IMR-90 (cell line): ENCODE measurements around the gene TCEA2. TPM values are rescaled to one million over a fixed set of nuclear protein-coding genes. Genes with fewer than 3 reads are reported as not detected.

Experiments
- ATAC-seq: fragments of 200-7000 bp; cut with Tn5 transposase; 2 replicates; pipeline ENCODE4 v1.9.1; 2020; ENCODE audit warnings: low read depth, mild to moderate bottlenecking, moderate library complexity
- BruUV-seq: library from RNA; stranded (reverse); fragments of 400-500 nt; replicated peaks from 2 replicates; lab custom pipeline; 2021; lab: Mats Ljungman, UMichigan
- CTCF ChIA-PET: fragments of 300-600 bp; formaldehyde crosslinking; extraction: SDS; loops from one replicate; lab custom pipeline; 2021; ENCODE audit warnings: antibody characterized with exemption; lab: Yijun Ruan, JAX
- POLR2A ChIA-PET: fragments of 300-600 bp; sonication (Branson Sonifier 250); formaldehyde crosslinking; loops from one replicate; lab custom pipeline; 2022; ENCODE audit warnings: antibody characterized with exemption; ENCODE audit not compliant: unreplicated experiment; lab: Charles Lee
- DNase-seq: peaks from one replicate; pipeline ENCODE4 v3.0.0; 2013
- H2AFZ ChIP-seq: replicated peaks from 2 replicates; pipeline ENCODE3; 2013; ENCODE audit warnings: low read length, mild to moderate bottlenecking; ENCODE audit not compliant: poor library complexity
- H2AK5ac ChIP-seq: 2 replicates; pipeline ENCODE4 v1.6.1; 2013; ENCODE audit warnings: low read depth, low read length, inconsistent platforms
- H2AK9ac ChIP-seq: replicated peaks from 2 replicates; pipeline ENCODE3; 2013; ENCODE audit warnings: mild to moderate bottlenecking, low read depth, low read length, moderate library complexity; ENCODE audit not compliant: poor library complexity
- H2BK120ac ChIP-seq: 2 replicates; pipeline ENCODE4 v1.6.1; 2013; ENCODE audit warnings: low read depth, low read length, inconsistent platforms
- H2BK15ac ChIP-seq: 3 replicates; pipeline ENCODE4 v1.6.1; 2013; ENCODE audit warnings: low read depth, low read length, inconsistent platforms
- H2BK20ac ChIP-seq: 2 replicates; pipeline ENCODE4 v1.6.1; 2013; ENCODE audit warnings: low read depth, mild to moderate bottlenecking, inconsistent platforms, low read length, moderate library complexity
- H2BK5ac ChIP-seq: 2 replicates; pipeline ENCODE4 v1.6.1; 2013; ENCODE audit warnings: mild to moderate bottlenecking, low read depth, low read length, inconsistent platforms; ENCODE audit not compliant: poor library complexity, severe bottlenecking
- H3K14ac ChIP-seq: replicated peaks from 2 replicates; pipeline ENCODE4 v1.6.1; 2013; ENCODE audit warnings: low read depth, low read length, inconsistent platforms
- H3K18ac ChIP-seq: 2 replicates; pipeline ENCODE4 v1.6.1; 2013; ENCODE audit warnings: low read depth, low read length, control low read depth
- H3K23ac ChIP-seq: 2 replicates; pipeline ENCODE4 v1.6.1; 2013; ENCODE audit warnings: low read depth, low read length, inconsistent platforms
- H3K27ac ChIP-seq: 2 replicates; pipeline ENCODE4 v1.5.1; 2013; ENCODE audit warnings: mild to moderate bottlenecking, control low read depth, low read length; ENCODE audit not compliant: insufficient read depth
- H3K27me3 ChIP-seq: 2 replicates; pipeline ENCODE4 v1.6.1; 2013; ENCODE audit warnings: low read length; ENCODE audit not compliant: control insufficient read depth, insufficient read depth
- H3K36me3 ChIP-seq: 2 replicates; pipeline ENCODE4 v1.6.1; 2013; ENCODE audit warnings: low read length, mixed read lengths; ENCODE audit not compliant: control insufficient read depth, insufficient read depth
- H3K4ac ChIP-seq: 2 replicates; pipeline ENCODE4 v1.6.1; 2013; ENCODE audit warnings: low read depth, low read length, inconsistent platforms
- H3K4me1 ChIP-seq: 2 replicates; pipeline ENCODE4 v1.6.1; 2013; ENCODE audit warnings: low read length, mixed read lengths; ENCODE audit not compliant: control insufficient read depth, insufficient read depth
- H3K4me2 ChIP-seq: 2 replicates; pipeline ENCODE4 v1.6.1; 2013; ENCODE audit warnings: low read depth, mild to moderate bottlenecking, control low read depth, low read length, moderate library complexity
- H3K4me3 ChIP-seq: 2 replicates; pipeline ENCODE4 v1.5.1; 2013; ENCODE audit warnings: low read depth, mild to moderate bottlenecking, control low read depth, low read length, moderate library complexity; ENCODE audit not compliant: insufficient read depth
- H3K56ac ChIP-seq: 2 replicates; pipeline ENCODE4 v1.6.1; 2013; ENCODE audit warnings: low read length, inconsistent platforms; ENCODE audit not compliant: insufficient read depth; ENCODE audit errors: extremely low read depth
- H3K79me1 ChIP-seq, 2 experiments: 2 replicates each; pipeline ENCODE4 v1.6.1; 2013; ENCODE audit warnings: low read length in 2 of 2, inconsistent platforms in 1 of 2, low read depth in 1 of 2
- H3K9ac ChIP-seq: 2 replicates; pipeline ENCODE4 v1.6.1; 2013; ENCODE audit warnings: low read depth, low read length, control low read depth
- H3K9me1 ChIP-seq: 2 replicates; pipeline ENCODE4 v1.6.1; 2013; ENCODE audit warnings: low read length, inconsistent platforms; ENCODE audit not compliant: insufficient read depth
- H3K9me3 ChIP-seq: 2 replicates; pipeline ENCODE4 v1.6.1; 2013; ENCODE audit warnings: low read length; ENCODE audit not compliant: control insufficient read depth, insufficient read depth
- H4K20me1 ChIP-seq: 2 replicates; pipeline ENCODE4 v1.6.1; 2013; ENCODE audit warnings: low read length, inconsistent platforms; ENCODE audit not compliant: insufficient read depth
- H4K5ac ChIP-seq: 2 replicates; pipeline ENCODE4 v1.6.1; 2013; ENCODE audit warnings: mild to moderate bottlenecking, low read depth, low read length, control low read depth
- H4K8ac ChIP-seq, 2 experiments: 2 replicates each; pipeline ENCODE4 v1.6.1; 2013; ENCODE audit warnings: low read depth in 2 of 2, low read length in 2 of 2, control low read depth in 1 of 2, inconsistent platforms in 1 of 2
- H4K91ac ChIP-seq: 2 replicates; pipeline ENCODE4 v1.6.1; 2013; ENCODE audit warnings: low read depth, low read length, inconsistent platforms; ENCODE audit not compliant: insufficient read depth
- BHLHE40 ChIP-seq: fragments of 150-350 bp; IDR thresholded peaks from 2 replicates; pipeline ENCODE4 v1.6.1; 2016; ENCODE audit warnings: mild to moderate bottlenecking, low read depth, low read length
- CEBPB ChIP-seq: IDR thresholded peaks from 2 replicates; pipeline ENCODE4 v1.6.1; 2012; ENCODE audit warnings: low read depth, low read length, improper control_type of control experiment
- CHD1 ChIP-seq: IDR thresholded peaks from 2 replicates; pipeline ENCODE4 v1.6.1; 2012; ENCODE audit warnings: low read depth, low read length, improper control_type of control experiment
- CTCF ChIP-seq: conservative IDR thresholded peaks from 2 replicates; pipeline ENCODE4 v1.5.1; 2012; ENCODE audit warnings: mild to moderate bottlenecking, low read depth, low read length, improper control_type of control experiment
- FOS ChIP-seq: fragments of 150-350 bp; IDR thresholded peaks from 2 replicates; pipeline ENCODE4 v1.6.1; 2016; ENCODE audit warnings: low read depth, low read length
- MAFK ChIP-seq: IDR thresholded peaks from 2 replicates; pipeline ENCODE4 v1.6.1; 2012; ENCODE audit warnings: low read depth, low read length, improper control_type of control experiment
- MAZ ChIP-seq: IDR thresholded peaks from 2 replicates; pipeline ENCODE4 v1.6.1; 2012; ENCODE audit warnings: low read depth, mild to moderate bottlenecking, low read length, improper control_type of control experiment, moderate library complexity, borderline replicate concordance
- MXI1 ChIP-seq: IDR thresholded peaks from 2 replicates; pipeline ENCODE4 v1.6.1; 2012; ENCODE audit warnings: low read depth, mild to moderate bottlenecking, low read length, moderate library complexity, borderline replicate concordance
- NFE2L2 ChIP-seq: fragments of 150-350 bp; IDR thresholded peaks from 2 replicates; pipeline ENCODE4 v1.6.1; 2016; ENCODE audit warnings: low read depth, mild to moderate bottlenecking, low read length
- POLR2A ChIP-seq: IDR thresholded peaks from 2 replicates; pipeline ENCODE4 v1.6.1; 2012; ENCODE audit warnings: mild to moderate bottlenecking, low read depth, low read length
- RAD21 ChIP-seq: IDR thresholded peaks from 2 replicates; pipeline ENCODE4 v1.6.1; 2012; ENCODE audit warnings: low read length, improper control_type of control experiment
- RCOR1 ChIP-seq: IDR thresholded peaks from 2 replicates; pipeline ENCODE4 v1.6.1; 2012; ENCODE audit warnings: mild to moderate bottlenecking, low read length, improper control_type of control experiment; ENCODE audit not compliant: insufficient replicate concordance
- RFX5 ChIP-seq: IDR thresholded peaks from 2 replicates; pipeline ENCODE4 v1.8.0; 2012; ENCODE audit warnings: low read depth, mild to moderate bottlenecking, low read length, moderate library complexity
- SMC3 ChIP-seq: fragments of 150-350 bp; IDR thresholded peaks from 2 replicates; pipeline ENCODE4 v1.6.1; 2016; ENCODE audit warnings: low read depth, mild to moderate bottlenecking, antibody characterized with exemption, low read length, moderate library complexity
- WGBS, 2 experiments: methylation state at CpG; one replicate each; pipeline versions ENCODE4 v1.1.5 to v1.1.7; 2013; ENCODE audit warnings: missing lambda C conversion rate in 2 of 2; ENCODE audit not compliant: insufficient read length in 1 of 2; ENCODE audit errors: extremely low coverage in 2 of 2; 5-methylcytosine and 5-hydroxymethylcytosine counted together
- dilution Hi-C: fragments of 300-500 bp; cut with HindIII; formaldehyde crosslinking; loops from one replicate; pipeline ENCODE4 v1.14.3; 2018; ENCODE audit warnings: low sequenced_read_pairs; ENCODE audit not compliant: unreplicated experiment
- in situ Hi-C: fragments of 300-500 bp; cut with MboI; formaldehyde crosslinking; loops from 3 replicates; pipeline ENCODE4 v1.14.3; 2019; ENCODE audit warnings: low sequenced_read_pairs, inconsistent platforms, mixed read lengths
- intact Hi-C: fragments of 100-400 bp; cut with micrococcal nuclease; formaldehyde crosslinking; loops from 2 replicates; pipeline ENCODE4 v1.10.0; 2022
- polyA plus RNA-seq, 3 experiments: library from polyadenylated mRNA; depleted of rRNA; stranded (reverse); fragments of >200 nt; gene quantifications; 2 replicates each; pipeline ENCODE4 v1.2.3, GENCODE V29; 2012; ENCODE audit warnings: low replicate concordance in 1 of 3
- total RNA-seq: library from RNA; depleted of rRNA; stranded (reverse); fragments of >200 nt; gene quantifications from 2 replicates; pipeline ENCODE4 v1.2.3, GENCODE V29; 2012
- TF ChIP-seq, protein P1 (sequence below): fragments of 150-350 bp; IDR thresholded peaks from 2 replicates; pipeline ENCODE4 v1.6.1; 2016; ENCODE audit warnings: low read depth, mild to moderate bottlenecking, low read length, moderate library complexity, borderline replicate concordance
- TF ChIP-seq, protein P2 (sequence below): fragments of 150-350 bp; IDR thresholded peaks from 2 replicates; pipeline ENCODE4 v1.6.1; 2017; ENCODE audit warnings: mild to moderate bottlenecking, antibody characterized with exemption, low read length, low read depth

The TCEA2 gene
- total and polyA plus RNA-seq, 2 of the 4 experiments (the other 2 are of a cell fraction) = 9.3 to 30.0 TPM

DNA sequence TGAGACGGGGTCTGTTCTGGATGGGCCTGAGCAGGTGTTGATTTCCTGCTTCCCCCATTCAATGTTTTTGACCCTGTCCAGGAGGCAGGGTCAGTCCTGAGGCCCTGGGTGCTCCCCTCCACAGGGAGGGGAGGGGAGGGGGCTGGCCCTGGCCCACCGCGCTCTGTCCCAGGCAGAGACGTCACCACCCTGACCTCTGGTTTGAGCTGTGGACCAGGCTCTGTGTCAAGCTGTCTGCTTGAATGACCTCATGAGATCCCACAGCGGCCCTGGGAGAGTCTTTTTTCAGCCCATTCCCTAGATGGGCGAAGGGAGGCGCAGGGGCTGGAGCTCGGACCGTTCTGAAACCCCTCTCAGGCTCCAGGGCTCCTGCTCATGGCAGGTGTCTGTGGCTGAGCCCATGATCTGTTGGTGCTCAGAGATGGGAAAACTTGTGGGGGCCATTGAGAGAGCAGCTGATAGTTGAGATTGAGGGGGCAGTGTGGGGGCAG is 30.1 kb downstream of the TCEA2 start:
- no peak overlapping the region for H2BK5ac ChIP-seq
- H3K79me1 ChIP-seq = no peaks in the 10 kb centered on the region
- no peak overlapping the region for H3K18ac ChIP-seq
- H3K9me3 ChIP-seq = no peaks in the 10 kb centered on the region
- ChIA-PET POLR2A (no interaction called here), CTCF (no interaction called here)
- TF ChIP-seq RCOR1 (no peak), MAFK (no peak), CHD1 (no peak), NFE2L2 (no peak), RFX5 (no peak), MAZ (no peak), FOS (no peak), MXI1 (no peak), POLR2A (no peak), SMC3 (no peak), BHLHE40 (no peak), CTCF (no peak), RAD21 (no peak), CEBPB (no peak)
- TF ChIP-seq, protein P1, sequence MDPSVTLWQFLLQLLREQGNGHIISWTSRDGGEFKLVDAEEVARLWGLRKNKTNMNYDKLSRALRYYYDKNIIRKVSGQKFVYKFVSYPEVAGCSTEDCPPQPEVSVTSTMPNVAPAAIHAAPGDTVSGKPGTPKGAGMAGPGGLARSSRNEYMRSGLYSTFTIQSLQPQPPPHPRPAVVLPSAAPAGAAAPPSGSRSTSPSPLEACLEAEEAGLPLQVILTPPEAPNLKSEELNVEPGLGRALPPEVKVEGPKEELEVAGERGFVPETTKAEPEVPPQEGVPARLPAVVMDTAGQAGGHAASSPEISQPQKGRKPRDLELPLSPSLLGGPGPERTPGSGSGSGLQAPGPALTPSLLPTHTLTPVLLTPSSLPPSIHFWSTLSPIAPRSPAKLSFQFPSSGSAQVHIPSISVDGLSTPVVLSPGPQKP = no peak
- TF ChIP-seq, protein P2, sequence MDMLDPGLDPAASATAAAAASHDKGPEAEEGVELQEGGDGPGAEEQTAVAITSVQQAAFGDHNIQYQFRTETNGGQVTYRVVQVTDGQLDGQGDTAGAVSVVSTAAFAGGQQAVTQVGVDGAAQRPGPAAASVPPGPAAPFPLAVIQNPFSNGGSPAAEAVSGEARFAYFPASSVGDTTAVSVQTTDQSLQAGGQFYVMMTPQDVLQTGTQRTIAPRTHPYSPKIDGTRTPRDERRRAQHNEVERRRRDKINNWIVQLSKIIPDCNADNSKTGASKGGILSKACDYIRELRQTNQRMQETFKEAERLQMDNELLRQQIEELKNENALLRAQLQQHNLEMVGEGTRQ = no peak
- no peaks in the 10 kb centered on the region for H3K9me1 ChIP-seq
- H2AK5ac ChIP-seq = no peak overlapping the region
- H2BK15ac ChIP-seq = no peak overlapping the region
- no peak overlapping the region for H4K91ac ChIP-seq
- H2AK9ac ChIP-seq = no peak overlapping the region
- H3K4me3 ChIP-seq = no peak overlapping the region
- peak; percentile 14; the same call in 1 of the 2 replicates for ATAC-seq
- dilution Hi-C loops (no loop called here), intact Hi-C loops (no loop called here), in situ Hi-C loops (no loop called here)
- H3K27me3 ChIP-seq = peaks cover 22% of the 10 kb centered on the region
- no peak overlapping the region for H3K23ac ChIP-seq
- H3K56ac ChIP-seq = no peak overlapping the region
- no peak overlapping the region for H2AFZ ChIP-seq
- no peak overlapping the region for H3K27ac ChIP-seq
- H3K9ac ChIP-seq = no peak overlapping the region
- no peak overlapping the region for H3K4me2 ChIP-seq
- no peak overlapping the region for H4K5ac ChIP-seq
- no peaks in the 10 kb centered on the region for H3K36me3 ChIP-seq
- DNase-seq = no peak
- no peak overlapping the region for H4K8ac ChIP-seq
- H3K4me1 ChIP-seq = no peaks in the 10 kb centered on the region
- 0 out of 2 replicates have a peak, but pooled peaks cover 4% of the 10 kb centered on the region for H4K20me1 ChIP-seq
- H2BK20ac ChIP-seq = no peak overlapping the region
- no peak overlapping the region for H2BK120ac ChIP-seq
- no peak overlapping the region for H3K14ac ChIP-seq
- 26% methylated on average over 5 of the region's 9 CpGs; no CpG with 5 or more reads in 1 of the 2 experiments for WGBS, 2 experiments
- no TSS peak for BruUV-seq
- no peak overlapping the region for H3K4ac ChIP-seq
